WTC11 (cell line): Measurements from ENCODE around the gene TSSK2.
A peak's percentile ranks its signal among the peaks of the same experiment; 100 is the strongest.

Experiments
- FOXK1 ChIP-seq: sonication (generic); formaldehyde crosslinking; IDR thresholded peaks from 2 replicates; pipeline ENCODE4 v1.8.0; 2022; ENCODE audit warnings: mild to moderate bottlenecking, moderate library complexity, missing genetic modification reagents
- FOXP1 ChIP-seq: sonication (generic); formaldehyde crosslinking; IDR thresholded peaks from 2 replicates; pipeline ENCODE4 v1.8.0; 2022; ENCODE audit warnings: missing genetic modification reagents, mild to moderate bottlenecking, moderate library complexity, borderline replicate concordance
- GRHL2 ChIP-seq: fragments of 250-450 bp; sonication (Bioruptor Pico); IDR thresholded peaks from 2 replicates; pipeline ENCODE4 v1.8.0; 2022; ENCODE audit warnings: mild to moderate bottlenecking, moderate library complexity; ENCODE audit not compliant: insufficient replicate concordance, severe bottlenecking
- IRF2 ChIP-seq: sonication (generic); formaldehyde crosslinking; IDR thresholded peaks from 2 replicates; pipeline ENCODE4 v1.8.0; 2022; ENCODE audit warnings: low read depth, missing genetic modification reagents, borderline replicate concordance
- PRRX2 ChIP-seq: fragments of 250-450 bp; sonication (Bioruptor Pico); IDR thresholded peaks from 2 replicates; pipeline ENCODE4 v1.8.0; 2021; ENCODE audit warnings: mild to moderate bottlenecking
- TP53 ChIP-seq: sonication (generic); formaldehyde crosslinking; IDR thresholded peaks from 2 replicates; pipeline ENCODE4 v1.8.1; 2023; ENCODE audit warnings: mild to moderate bottlenecking, missing genetic modification reagents
- ZNF512 ChIP-seq: sonication (generic); formaldehyde crosslinking; IDR thresholded peaks from 2 replicates; pipeline ENCODE4 v1.8.1; 2022; ENCODE audit warnings: missing genetic modification reagents, borderline replicate concordance
- TF ChIP-seq, protein P1 (sequence below): fragments of 200-600 bp; IDR thresholded peaks from 2 replicates; pipeline ENCODE4 v1.8.0; 2022; ENCODE audit warnings: antibody characterized with exemption
- TF ChIP-seq, protein P2 (sequence below): sonication (generic); formaldehyde crosslinking; conservative IDR thresholded peaks from 2 replicates; pipeline ENCODE4 v1.8.1; 2023; ENCODE audit warnings: mild to moderate bottlenecking, low read depth, missing genetic modification reagents, moderate library complexity

DNA sequence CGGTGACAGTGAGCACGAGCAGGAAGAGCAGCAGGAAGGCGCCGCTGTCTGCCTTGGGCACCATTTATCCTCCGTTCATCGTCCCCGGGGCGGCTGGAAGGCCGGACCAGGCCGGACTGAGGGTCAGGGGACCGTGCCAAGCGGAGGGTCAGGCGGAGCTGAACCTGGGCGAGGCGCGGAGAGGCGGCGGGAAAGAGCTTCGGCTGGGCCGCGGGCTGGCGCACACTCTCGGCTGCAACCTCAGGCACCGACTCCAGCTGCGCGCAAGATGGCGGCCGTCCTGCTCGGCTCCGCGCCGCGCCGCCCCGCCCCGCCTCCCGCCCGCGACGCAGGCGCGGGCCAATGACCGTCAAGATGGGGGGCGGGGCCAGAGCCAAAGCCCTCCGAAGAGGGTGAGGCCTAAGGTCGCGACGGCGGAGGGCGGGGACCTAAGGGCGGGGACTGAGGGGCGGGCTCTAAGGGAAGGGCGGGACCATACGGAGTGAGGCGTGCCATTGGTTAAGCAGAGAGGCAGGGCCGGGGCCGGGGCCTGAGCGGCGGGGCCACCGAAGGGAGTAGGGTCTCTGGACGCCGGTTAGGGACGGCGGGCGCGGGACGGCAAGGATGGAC is 8.9 kb upstream of the TSSK2 start, which contains the start of gene DGCR2:
- TF ChIP-seq, protein P1, sequence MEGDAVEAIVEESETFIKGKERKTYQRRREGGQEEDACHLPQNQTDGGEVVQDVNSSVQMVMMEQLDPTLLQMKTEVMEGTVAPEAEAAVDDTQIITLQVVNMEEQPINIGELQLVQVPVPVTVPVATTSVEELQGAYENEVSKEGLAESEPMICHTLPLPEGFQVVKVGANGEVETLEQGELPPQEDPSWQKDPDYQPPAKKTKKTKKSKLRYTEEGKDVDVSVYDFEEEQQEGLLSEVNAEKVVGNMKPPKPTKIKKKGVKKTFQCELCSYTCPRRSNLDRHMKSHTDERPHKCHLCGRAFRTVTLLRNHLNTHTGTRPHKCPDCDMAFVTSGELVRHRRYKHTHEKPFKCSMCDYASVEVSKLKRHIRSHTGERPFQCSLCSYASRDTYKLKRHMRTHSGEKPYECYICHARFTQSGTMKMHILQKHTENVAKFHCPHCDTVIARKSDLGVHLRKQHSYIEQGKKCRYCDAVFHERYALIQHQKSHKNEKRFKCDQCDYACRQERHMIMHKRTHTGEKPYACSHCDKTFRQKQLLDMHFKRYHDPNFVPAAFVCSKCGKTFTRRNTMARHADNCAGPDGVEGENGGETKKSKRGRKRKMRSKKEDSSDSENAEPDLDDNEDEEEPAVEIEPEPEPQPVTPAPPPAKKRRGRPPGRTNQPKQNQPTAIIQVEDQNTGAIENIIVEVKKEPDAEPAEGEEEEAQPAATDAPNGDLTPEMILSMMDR = no peak
- no peak for TF ChIP-seq ZNF512 (CRISPR knock-in tag)
- no peak for TF ChIP-seq GRHL2 (CRISPR knock-in tag)
- TF ChIP-seq TP53 (CRISPR knock-in tag) = no peak
- peak; percentile 63; the same call in 1 of the 2 replicates for TF ChIP-seq FOXP1 (CRISPR knock-in tag)
- TF ChIP-seq FOXK1 (CRISPR knock-in tag) = peak; percentile 75
- no peak for TF ChIP-seq PRRX2 (CRISPR knock-in tag)
- TF ChIP-seq IRF2 (CRISPR knock-in tag) = no peak
- TF ChIP-seq, protein P2, sequence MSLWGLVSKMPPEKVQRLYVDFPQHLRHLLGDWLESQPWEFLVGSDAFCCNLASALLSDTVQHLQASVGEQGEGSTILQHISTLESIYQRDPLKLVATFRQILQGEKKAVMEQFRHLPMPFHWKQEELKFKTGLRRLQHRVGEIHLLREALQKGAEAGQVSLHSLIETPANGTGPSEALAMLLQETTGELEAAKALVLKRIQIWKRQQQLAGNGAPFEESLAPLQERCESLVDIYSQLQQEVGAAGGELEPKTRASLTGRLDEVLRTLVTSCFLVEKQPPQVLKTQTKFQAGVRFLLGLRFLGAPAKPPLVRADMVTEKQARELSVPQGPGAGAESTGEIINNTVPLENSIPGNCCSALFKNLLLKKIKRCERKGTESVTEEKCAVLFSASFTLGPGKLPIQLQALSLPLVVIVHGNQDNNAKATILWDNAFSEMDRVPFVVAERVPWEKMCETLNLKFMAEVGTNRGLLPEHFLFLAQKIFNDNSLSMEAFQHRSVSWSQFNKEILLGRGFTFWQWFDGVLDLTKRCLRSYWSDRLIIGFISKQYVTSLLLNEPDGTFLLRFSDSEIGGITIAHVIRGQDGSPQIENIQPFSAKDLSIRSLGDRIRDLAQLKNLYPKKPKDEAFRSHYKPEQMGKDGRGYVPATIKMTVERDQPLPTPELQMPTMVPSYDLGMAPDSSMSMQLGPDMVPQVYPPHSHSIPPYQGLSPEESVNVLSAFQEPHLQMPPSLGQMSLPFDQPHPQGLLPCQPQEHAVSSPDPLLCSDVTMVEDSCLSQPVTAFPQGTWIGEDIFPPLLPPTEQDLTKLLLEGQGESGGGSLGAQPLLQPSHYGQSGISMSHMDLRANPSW (CRISPR knock-in tag) = no peak
